SK-N-SH (cell line): Measurements from ENCODE around the gene GRAMD2B. TPM values are rescaled to one million over a fixed set of nuclear protein-coding genes. Genes with fewer than 3 reads are reported as not detected.

Experiments used
- CTCF ChIA-PET: fragments of 300-600, 350-600 bp; formaldehyde crosslinking; extraction: SDS; loops from one replicate; lab custom pipeline; 2021; lab: Yijun Ruan, JAX
- POLR2A ChIA-PET: fragments of 350-600 bp; sonication (Branson Sonifier 250); formaldehyde crosslinking; extraction: SDS; loops from one replicate; lab custom pipeline; 2020; ENCODE audit warnings: antibody characterized with exemption, inconsistent platforms; lab: Yijun Ruan, JAX
- DNase-seq: peaks from one replicate; pipeline ENCODE4 v3.0.0; 2012
- H2AFZ ChIP-seq: fragments of 200-600 bp; sonication (generic); 2 replicates; pipeline ENCODE4 v1.8.1; 2016; ENCODE audit warnings: antibody characterized with exemption, mild to moderate bottlenecking, low read depth
- H3F3A ChIP-seq: fragments of 200-600 bp; sonication (generic); replicated peaks from 2 replicates; pipeline ENCODE3; 2016; ENCODE audit warnings: antibody characterized with exemption, mild to moderate bottlenecking; ENCODE audit not compliant: insufficient read depth
- H3K27ac ChIP-seq, 2 experiments: fragments of 200-500 bp in 1 of 2; fragments of 200-600 bp in 1 of 2; sonication (Bioruptor generic) in 1 of 2; sonication (generic), shearing (Covaris generic) in 1 of 2; 2 replicates each; pipeline versions ENCODE4 v1.5.1 to v1.6.1; 2014 to 2016; ENCODE audit warnings: low read depth in 2 of 2, inconsistent platforms in 1 of 2, low read length in 1 of 2, mild to moderate bottlenecking in 1 of 2, mixed read lengths in 1 of 2
- H3K27me3 ChIP-seq: fragments of 200-600 bp; sonication (generic), shearing (Covaris generic); 2 replicates; pipeline ENCODE4 v1.6.1; 2016; ENCODE audit warnings: mixed run types; ENCODE audit not compliant: insufficient read depth
- H3K36me3 ChIP-seq, 2 experiments: fragments of 200-500 bp in 1 of 2; fragments of 200-600 bp in 1 of 2; sonication (Bioruptor generic) in 1 of 2; sonication (generic) in 1 of 2; replicated peaks in 1 of 2; 2 replicates each; pipeline versions ENCODE3 to v1.5.1; 2014 to 2016; ENCODE audit warnings: low read length in 1 of 2, mild to moderate bottlenecking in 1 of 2; ENCODE audit not compliant: insufficient read depth in 2 of 2, control insufficient read depth in 1 of 2
- H3K4me1 ChIP-seq, 2 experiments: fragments of 200-500 bp in 1 of 2; fragments of 200-600 bp in 1 of 2; sonication (Bioruptor generic) in 1 of 2; sonication (generic), shearing (Covaris generic) in 1 of 2; 2 replicates each; pipeline versions ENCODE4 v1.5.1 to v1.6.1; 2014 to 2016; ENCODE audit warnings: low read depth in 1 of 2, low read length in 1 of 2, mixed run types in 1 of 2; ENCODE audit not compliant: insufficient read depth in 2 of 2, control insufficient read depth in 1 of 2
- H3K4me2 ChIP-seq: fragments of 200-600 bp; sonication (generic), shearing (Covaris generic); 2 replicates; pipeline ENCODE4 v1.6.1; 2017; ENCODE audit warnings: mixed run types
- H3K4me3 ChIP-seq, 2 experiments: fragments of 200-500 bp in 1 of 2; fragments of 200-600 bp in 1 of 2; sonication (Bioruptor generic) in 1 of 2; sonication (generic), shearing (Covaris generic) in 1 of 2; 2 replicates each; pipeline versions ENCODE4 v1.5.1 to v1.8.1; 2014 to 2016; ENCODE audit warnings: low read depth in 2 of 2, inconsistent platforms in 1 of 2, low read length in 1 of 2, mild to moderate bottlenecking in 1 of 2, mixed read lengths in 1 of 2, moderate library complexity in 1 of 2
- H3K79me2 ChIP-seq: fragments of 200-600 bp; sonication (generic); 2 replicates; pipeline ENCODE4 v1.8.1; 2017; ENCODE audit warnings: mild to moderate bottlenecking; ENCODE audit not compliant: insufficient read depth
- H3K9ac ChIP-seq: fragments of 200-600 bp; sonication (generic); 2 replicates; pipeline ENCODE4 v1.6.1; 2017; ENCODE audit warnings: mixed run types
- H3K9me2 ChIP-seq: fragments of 200-600 bp; sonication (generic); 2 replicates; pipeline ENCODE4 v1.6.1; 2017; ENCODE audit warnings: mixed run types
- H3K9me3 ChIP-seq: fragments of 200-600 bp; sonication (generic); 2 replicates; pipeline ENCODE4 v1.6.1; 2017; ENCODE audit warnings: mixed run types, mild to moderate bottlenecking, moderate library complexity
- H4K20me1 ChIP-seq: fragments of 200-600 bp; sonication (generic); 2 replicates; pipeline ENCODE4 v1.6.1; 2017; ENCODE audit warnings: mild to moderate bottlenecking, mixed run types; ENCODE audit not compliant: insufficient read depth
- ELF1 ChIP-seq: IDR thresholded peaks from 2 replicates; pipeline ENCODE4 v1.4.0; 2012
- EP300 ChIP-seq, 2 experiments: IDR thresholded peaks; 2 replicates each; pipeline versions ENCODE4 v1.4.0 to v1.6.1; 2012; ENCODE audit warnings: borderline replicate concordance in 1 of 2, low read depth in 1 of 2, low read length in 1 of 2
- FOSL2 ChIP-seq: IDR thresholded peaks from 2 replicates; pipeline ENCODE4 v1.4.0; 2012; ENCODE audit warnings: low read depth, mild to moderate bottlenecking, moderate library complexity, borderline replicate concordance
- FOXM1 ChIP-seq: IDR thresholded peaks from 2 replicates; pipeline ENCODE4 v1.4.0; 2012; ENCODE audit warnings: low read depth, mild to moderate bottlenecking
- GATA2 ChIP-seq: sonication (generic); formaldehyde crosslinking; IDR thresholded peaks from 2 replicates; pipeline ENCODE4 v1.5.0; 2020; ENCODE audit warnings: mild to moderate bottlenecking, missing genetic modification reagents
- MAX ChIP-seq: IDR thresholded peaks from 2 replicates; pipeline ENCODE4 v1.4.0; 2012; ENCODE audit warnings: low read depth
- MXI1 ChIP-seq: IDR thresholded peaks from 2 replicates; pipeline ENCODE4 v1.6.1; 2012; ENCODE audit warnings: mild to moderate bottlenecking, low read depth, low read length, improper control_type of control experiment
- NFIC ChIP-seq: IDR thresholded peaks from 2 replicates; pipeline ENCODE4 v1.4.0; 2012; ENCODE audit warnings: borderline replicate concordance
- PBX3 ChIP-seq: IDR thresholded peaks from 2 replicates; pipeline ENCODE4; 2012
- RAD21 ChIP-seq: IDR thresholded peaks from 2 replicates; pipeline ENCODE4 v1.6.1; 2012; ENCODE audit warnings: mild to moderate bottlenecking, low read length
- REST ChIP-seq: IDR thresholded peaks from 2 replicates; pipeline ENCODE4 v1.6.1; 2012; ENCODE audit warnings: mild to moderate bottlenecking, low read depth, low read length, moderate library complexity
- RFX5 ChIP-seq: IDR thresholded peaks from 2 replicates; pipeline ENCODE4 v1.6.1; 2012; ENCODE audit warnings: mild to moderate bottlenecking, improper control_type of control experiment, low read length
- RXRA ChIP-seq: IDR thresholded peaks from 2 replicates; pipeline ENCODE4 v1.4.0; 2012; ENCODE audit warnings: low read depth, mild to moderate bottlenecking, borderline replicate concordance
- SMC3 ChIP-seq: IDR thresholded peaks from 2 replicates; pipeline ENCODE4 v1.6.1; 2012; ENCODE audit warnings: low read depth, low read length, improper control_type of control experiment
- TAF1 ChIP-seq: IDR thresholded peaks from 2 replicates; pipeline ENCODE4 v1.6.1; 2012; ENCODE audit warnings: low read depth, mild to moderate bottlenecking, low read length, moderate library complexity, borderline replicate concordance
- USF2 ChIP-seq: fragments of 150-350 bp; IDR thresholded peaks from 2 replicates; pipeline ENCODE4 v1.6.1; 2017; ENCODE audit warnings: antibody characterized with exemption, low read length, low read depth, borderline replicate concordance
- ZBTB33 ChIP-seq: IDR thresholded peaks from 2 replicates; pipeline ENCODE4 v1.4.0; 2012; ENCODE audit warnings: low read depth, borderline replicate concordance
- WGBS: methylation state at CpG from one replicate; pipeline ENCODE4 v1.1.6; 2017; ENCODE audit warnings: low lambda C conversion rate; 5-methylcytosine and 5-hydroxymethylcytosine counted together
- polyA plus RNA-seq, 3 experiments: library from polyadenylated mRNA; depleted of rRNA; stranded (reverse); fragments of >200 nt; gene quantifications; 2 replicates each; pipeline ENCODE4 v1.2.3, GENCODE V29; 2012

Gene GRAMD2B
- polyA plus RNA-seq, 1 of the 3 experiments (the other 2 are of a cell fraction): 16.0 TPM

GRCh38 chr5:126383776-126384175 lies 39.4 kb upstream of the GRAMD2B start:
- H3K9ac ChIP-seq: peak overlapping the region; percentile 36; the same call in 1 of the 2 replicates
- H3F3A ChIP-seq: peaks cover 37% of the 10 kb centered on the region
- CTCF ChIA-PET: interaction anchor here (1.4 kb wide), 1 partner anchor 155 kb away, joined by 3 read pairs; no protein-coding TSS in a partner anchor
- TF ChIP-seq FOXM1 (no peak), EP300 (IDR thresholded peaks at IDR 0.05; ENCODE audit: borderline replicate concordance in 1 of 2, low read depth in 1 of 2, low read length in 1 of 2) (no peak), NFIC (no peak), SMC3 (no peak), MXI1 (no peak), RFX5 (no peak), ELF1 (no peak), ZBTB33 (no peak), REST (no peak), FOSL2 (no peak), TAF1 (no peak), RAD21 (no peak), RXRA (no peak), PBX3 (no peak), MAX (no peak), GATA2 (no peak), USF2 (no peak)
- no peak overlapping the region; the same call in 1 of the 2 replicates for H2AFZ ChIP-seq
- WGBS: 47% methylated on average over 3 of the region's 3 CpGs
- H3K36me3 ChIP-seq: no peaks in the 10 kb centered on the region
- no peaks in the 10 kb centered on the region for H3K79me2 ChIP-seq
- H3K4me3 ChIP-seq: no peak overlapping the region
- H3K9me2 ChIP-seq: no peaks in the 10 kb centered on the region
- peaks cover 9% of the 10 kb centered on the region for H3K9me3 ChIP-seq
- H3K27me3 ChIP-seq: no peaks in the 10 kb centered on the region
- POLR2A ChIA-PET: no interaction called here
- H3K4me2 ChIP-seq: peak overlapping the region; percentile 40
- peak overlapping the region; percentile 82 to 92 for H3K27ac ChIP-seq
- no peaks in the 10 kb centered on the region for H4K20me1 ChIP-seq
- no peak for DNase-seq
- H3K4me1 ChIP-seq: peaks cover 0 to 31% of the 10 kb centered on the region in 2 experiments
